Endothelial cell (in vitro differentiated cells): Measurements from ENCODE around the gene TMEM106B. TPM values are rescaled to one million over a fixed set of nuclear protein-coding genes. Genes with fewer than 3 reads are reported as not detected.

Source experiments
- DNase-seq: peaks from one replicate; pipeline ENCODE4 v3.0.0; 2021; ENCODE audit warnings: low spot score
- H3K27ac Mint-ChIP-seq: one replicate; pipeline ENCODE4 v1.8.0; 2021; ENCODE audit warnings: mixed read lengths, inconsistent platforms; ENCODE audit not compliant: unreplicated experiment
- H3K27me3 Mint-ChIP-seq: one replicate; pipeline ENCODE4 v1.8.0; 2021; ENCODE audit warnings: mild to moderate bottlenecking, moderate library complexity, mixed read lengths, inconsistent platforms; ENCODE audit not compliant: unreplicated experiment
- H3K36me3 Mint-ChIP-seq: one replicate; pipeline ENCODE4 v1.8.0; 2021; ENCODE audit warnings: mild to moderate bottlenecking, low read depth, mixed read lengths, inconsistent platforms; ENCODE audit not compliant: unreplicated experiment
- H3K4me1 Mint-ChIP-seq: one replicate; pipeline ENCODE4 v1.8.0; 2021; ENCODE audit warnings: mild to moderate bottlenecking, mixed read lengths, inconsistent platforms; ENCODE audit not compliant: unreplicated experiment
- H3K4me3 Mint-ChIP-seq: one replicate; pipeline ENCODE4 v1.8.0; 2021; ENCODE audit warnings: mild to moderate bottlenecking, mixed read lengths, inconsistent platforms; ENCODE audit not compliant: unreplicated experiment
- H3K9me3 Mint-ChIP-seq: one replicate; pipeline ENCODE4 v1.8.0; 2021; ENCODE audit warnings: mixed read lengths, inconsistent platforms; ENCODE audit not compliant: unreplicated experiment
- CTCF ChIP-seq: fragments of 200-600 bp; sonication (generic); IDR thresholded peaks from one replicate; pipeline ENCODE4 v1.5.0; 2021; ENCODE audit warnings: antibody characterized with exemption; ENCODE audit not compliant: unreplicated experiment
- total RNA-seq: library from RNA; stranded (reverse); fragmentation: NEBNext Ultra II Directional; extraction: Animal tissue kit (Norgen Biotek cat#: 25700); gene quantifications from one replicate; pipeline ENCODE4 v1.2.1, GENCODE V29; 2021; ENCODE audit not compliant: unreplicated experiment

TMEM106B gene
- total RNA-seq, 1 donor from 2014 or later = 23.2 TPM

- no peak for DNase-seq
- H3K9me3 Mint-ChIP-seq = no peaks in the 10 kb centered on the region
- H3K4me3 Mint-ChIP-seq = no peak overlapping the region
- H3K27me3 Mint-ChIP-seq = peaks cover 2% of the 10 kb centered on the region
- no peaks in the 10 kb centered on the region for H3K36me3 Mint-ChIP-seq
- TF ChIP-seq CTCF = no peak
- no peak overlapping the region for H3K27ac Mint-ChIP-seq
- H3K4me1 Mint-ChIP-seq = no peaks in the 10 kb centered on the region
Observed at GRCh38 chr7:12258074-12258473, 47.0 kb downstream of the TMEM106B start.

GRCh38 chr7:12267542-12267941, 56.4 kb downstream of the TMEM106B start:
- DNase-seq = no peak
- H3K9me3 Mint-ChIP-seq = no peaks in the 10 kb centered on the region
- no peaks in the 10 kb centered on the region for H3K27me3 Mint-ChIP-seq
- no peak for TF ChIP-seq CTCF
- H3K27ac Mint-ChIP-seq = no peak overlapping the region
- no peaks in the 10 kb centered on the region for H3K36me3 Mint-ChIP-seq
- no peak overlapping the region for H3K4me3 Mint-ChIP-seq
- no peaks in the 10 kb centered on the region for H3K4me1 Mint-ChIP-seq

GRCh38 chr7:12269100-12269895, 58.2 kb downstream of the TMEM106B start:
- Mint-ChIP-seq H3K9me3 (no peaks in the 10 kb centered on the region), H3K36me3 (no peaks in the 10 kb centered on the region), H3K4me3 (no peak overlapping the region), H3K27ac (no peak overlapping the region), H3K27me3 (no peaks in the 10 kb centered on the region), H3K4me1 (no peaks in the 10 kb centered on the region)
- TF ChIP-seq CTCF = no peak
- no peak for DNase-seq

GRCh38 chr7:12281038-12281437, 69.9 kb downstream of the TMEM106B start:
- Mint-ChIP-seq H3K9me3 (no peaks in the 10 kb centered on the region), H3K27me3 (no peaks in the 10 kb centered on the region), H3K4me3 (no peak overlapping the region), H3K27ac (peak overlapping the region; percentile 43), H3K36me3 (no peaks in the 10 kb centered on the region), H3K4me1 (peaks cover 7% of the 10 kb centered on the region)
- no peak for TF ChIP-seq CTCF
- no peak for DNase-seq

- Mint-ChIP-seq H3K4me1 (no peaks in the 10 kb centered on the region), H3K27ac (no peak overlapping the region), H3K4me3 (no peak overlapping the region), H3K36me3 (peaks cover 4% of the 10 kb centered on the region), H3K9me3 (no peaks in the 10 kb centered on the region), H3K27me3 (peaks cover 3% of the 10 kb centered on the region)
- TF ChIP-seq CTCF = no peak
- DNase-seq = no peak
Observed at GRCh38 chr7:12287901-12288300, 76.8 kb downstream of the TMEM106B start.
